Uterus (tissue), 2 donors: ENCODE data around the gene S100A6.

Experiments
- POLR2A ChIP-seq, 2 donors: fragments of 450-650 bp; IDR thresholded peaks; one replicate each; pipeline ENCODE4 v1.6.1; 2016; ENCODE audit warnings: antibody characterized with exemption in 2 of 2, mild to moderate bottlenecking in 1 of 2, moderate library complexity in 1 of 2
- TF ChIP-seq, protein P1 (sequence below), 4 experiments: fragments of 200-600 bp in 2 of 4; fragments of 450-650 bp in 2 of 4; sonication (generic) in 2 of 4; IDR thresholded peaks; one replicate each; pipeline ENCODE4 v1.5.1; 2016 to 2019; ENCODE audit warnings: antibody characterized with exemption in 4 of 4, mild to moderate bottlenecking in 2 of 4, moderate library complexity in 1 of 4

DNA sequence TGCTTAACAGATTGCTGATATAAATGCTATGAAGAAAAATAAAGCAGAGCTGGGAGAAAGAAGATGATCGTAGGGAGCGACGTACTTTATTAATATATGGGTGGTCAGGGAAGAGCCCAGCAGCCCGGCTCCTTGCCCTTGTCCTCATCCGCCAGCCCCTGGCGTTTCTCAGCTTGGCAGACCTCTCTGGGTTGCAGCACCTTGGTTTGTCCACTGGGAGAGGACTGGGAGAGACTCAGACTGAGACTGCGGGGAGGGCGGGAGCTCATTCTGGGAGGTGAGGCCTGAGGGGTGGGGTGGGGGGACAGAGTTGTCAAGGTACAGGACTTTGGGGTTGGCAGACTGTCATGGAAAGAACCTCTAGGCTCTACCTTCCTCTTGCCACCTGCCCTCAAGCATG is 16.5 kb upstream of the S100A6 start:
- TF ChIP-seq POLR2A (IDR thresholded peaks at IDR 0.05): no peak
- TF ChIP-seq, protein P1, sequence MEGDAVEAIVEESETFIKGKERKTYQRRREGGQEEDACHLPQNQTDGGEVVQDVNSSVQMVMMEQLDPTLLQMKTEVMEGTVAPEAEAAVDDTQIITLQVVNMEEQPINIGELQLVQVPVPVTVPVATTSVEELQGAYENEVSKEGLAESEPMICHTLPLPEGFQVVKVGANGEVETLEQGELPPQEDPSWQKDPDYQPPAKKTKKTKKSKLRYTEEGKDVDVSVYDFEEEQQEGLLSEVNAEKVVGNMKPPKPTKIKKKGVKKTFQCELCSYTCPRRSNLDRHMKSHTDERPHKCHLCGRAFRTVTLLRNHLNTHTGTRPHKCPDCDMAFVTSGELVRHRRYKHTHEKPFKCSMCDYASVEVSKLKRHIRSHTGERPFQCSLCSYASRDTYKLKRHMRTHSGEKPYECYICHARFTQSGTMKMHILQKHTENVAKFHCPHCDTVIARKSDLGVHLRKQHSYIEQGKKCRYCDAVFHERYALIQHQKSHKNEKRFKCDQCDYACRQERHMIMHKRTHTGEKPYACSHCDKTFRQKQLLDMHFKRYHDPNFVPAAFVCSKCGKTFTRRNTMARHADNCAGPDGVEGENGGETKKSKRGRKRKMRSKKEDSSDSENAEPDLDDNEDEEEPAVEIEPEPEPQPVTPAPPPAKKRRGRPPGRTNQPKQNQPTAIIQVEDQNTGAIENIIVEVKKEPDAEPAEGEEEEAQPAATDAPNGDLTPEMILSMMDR (IDR thresholded peaks at IDR 0.05): no peak
